ENCODE data around the gene CDH23. TPM values are rescaled to one million over a fixed set of nuclear protein-coding genes. Genes with fewer than 3 reads are reported as not detected.

CDH23 gene
- total and polyA plus RNA-seq, 10 of the 15 experiments (the other 5 are each of a cell fraction or from before 2014, with no cell fraction given), result 0.09 to 0.40 (median 0.15) TPM; not detected in 1

- SMC1A ChIA-PET (ENCODE audit: uncharacterized antibody, unreplicated experiment), result no interaction called here
- H3K4me3 ChIP-seq, result no peak overlapping the region
- no peak overlapping the region for H3K27ac ChIP-seq (ENCODE audit: control insufficient read depth, insufficient read depth)
- no peaks in the 10 kb centered on the region for H3K27me3 ChIP-seq (replicated peaks in 1 of 2; ENCODE audit: control insufficient read depth in 2 of 2, insufficient read depth in 2 of 2, low read length in 1 of 2)
- in situ Hi-C loops (cut with MboI) (no loop called here), intact Hi-C loops (cut with micrococcal nuclease; ENCODE audit: unreplicated experiment) (no loop called here)
- CTCF ChIA-PET, result interaction anchor here (1.1 kb wide), 1 partner anchor 106 kb away, joined by 4 read pairs; no protein-coding TSS in a partner anchor
- H3K9ac ChIP-seq (ENCODE audit: control insufficient read depth, insufficient read depth, low read length), result no peak overlapping the region
- TF ChIP-seq LARP7 (IDR thresholded peaks at IDR 0.05) (no peak), SMAD1 (IDR thresholded peaks at IDR 0.05; ENCODE audit: low read depth, partially characterized antibody) (no peak), MEF2A (IDR thresholded peaks at IDR 0.05; ENCODE audit: insufficient read depth, low read depth, low read length) (no peak), BCL3 (IDR thresholded peaks at IDR 0.05; ENCODE audit: borderline replicate concordance, insufficient read depth, low read depth, low read length, poor library complexity, severe bottlenecking) (no peak), NFYB (IDR thresholded peaks at IDR 0.05; ENCODE audit: insufficient read depth, low read depth, low read length) (no peak), TAF1 (IDR thresholded peaks at IDR 0.05; ENCODE audit: borderline replicate concordance, low read depth, low read length) (no peak), CUX1 (IDR thresholded peaks at IDR 0.05; ENCODE audit: insufficient replicate concordance, low read depth, low read length) (no peak), ZNF592 (IDR thresholded peaks at IDR 0.05) (no peak), MTA2 (IDR thresholded peaks at IDR 0.05; ENCODE audit: low read depth) (no peak), POLR2AphosphoS2 (IDR thresholded peaks at IDR 0.05; ENCODE audit: low read depth, low read length) (no peak), NR2C1 (IDR thresholded peaks at IDR 0.05) (no peak), ZNF207 (IDR thresholded peaks at IDR 0.05; ENCODE audit: borderline replicate concordance) (no peak), BRCA1 (IDR thresholded peaks at IDR 0.05; ENCODE audit: low read depth, low read length) (no peak)
- no peaks in the 10 kb centered on the region for H3K36me3 ChIP-seq (ENCODE audit: control insufficient read depth in 2 of 2, insufficient read depth in 2 of 2, low read length in 1 of 2)
- no peaks in the 10 kb centered on the region for H4K20me1 ChIP-seq (ENCODE audit: control insufficient read depth, insufficient read depth)
- H3K9me3 ChIP-seq (replicated peaks; ENCODE audit: control insufficient read depth, insufficient read depth, low read length), result no peaks in the 10 kb centered on the region
- no TSS peak for BruUV-seq (replicated peaks)
- 8% methylated on average over 4 of the region's 4 CpGs for WGBS (ENCODE audit: insufficient coverage, insufficient replicate concordance, low lambda C conversion rate, missing lambda C conversion rate)
- H2AFZ ChIP-seq (ENCODE audit: control insufficient read depth, low read depth, low read length), result no peak overlapping the region
- no peak for DNase-seq (ENCODE audit: low read depth, low spot score)
- no peak overlapping the region for H3K4me2 ChIP-seq (ENCODE audit: control insufficient read depth, insufficient read depth)
- no peak for ATAC-seq
- POLR2A ChIA-PET, result no interaction called here
- peaks cover 14% of the 10 kb centered on the region for H3K4me1 ChIP-seq (ENCODE audit: control insufficient read depth, insufficient read depth, low read length)
- no peak for FAIRE-seq
- RAD21 ChIA-PET (ENCODE audit: unreplicated experiment), result no interaction called here
- H3K79me2 ChIP-seq (ENCODE audit: control insufficient read depth, insufficient read depth, low read length), result no peaks in the 10 kb centered on the region
Observed at GRCh38 chr10:71804077-71804476, 407.4 kb downstream of the CDH23 start.

Data from GM12878 (cell line).